Measurements from ENCODE around the gene EN2.

GRCh38 chr7:155489158-155489840 is 31.4 kb downstream of the EN2 start:
- TF ChIP-seq CTCF (IDR thresholded peaks at IDR 0.05): no peak
- no peak for TF ChIP-seq ZFX (IDR thresholded peaks at IDR 0.05; ENCODE audit: borderline replicate concordance)
